ENCODE measurements around the gene TNPO1.
"Not testable (repeated sequence)": the region's sequence is repeated elsewhere in the genome, so short reads cannot be mapped to it uniquely, and the experiment has no call there.

Gene TNPO1

GRCh38 chr5:72816284-72817075 lies at the start of gene TNPO1:
TSS of gene TNPO1 (plus strand) at chr5:72816661. CDS start at chr5:72816738, 77 bp downstream.
- peak; percentile 87 for DNase-seq
- ATAC-seq = peak; percentile 83

- ATAC-seq = no peak
- no peak for DNase-seq
Measured at GRCh38 chr5:72767289-72768010, 49.0 kb upstream of the TNPO1 start.

GRCh38 chr5:72770266-72770665 lies 46.2 kb upstream of the TNPO1 start:
- DNase-seq (no peak), ATAC-seq (no peak)

GRCh38 chr5:72776684-72777083 lies 39.8 kb upstream of the TNPO1 start:
- no peak for ATAC-seq

GRCh38 chr5:72779520-72779919 lies 36.9 kb upstream of the TNPO1 start:
- DNase-seq (no peak), ATAC-seq (no peak)

More at GRCh38 chr5:72776684-72777083, 39.8 kb upstream of the TNPO1 start:
- DNase-seq = no peak

- ATAC-seq (no peak), DNase-seq (no peak)
Measured at GRCh38 chr5:72783354-72783753, 33.1 kb upstream of the TNPO1 start.

GRCh38 chr5:72784129-72784528 lies 32.3 kb upstream of the TNPO1 start:
- ATAC-seq (no peak), DNase-seq (no peak)

GRCh38 chr5:72785801-72786200 lies 30.7 kb upstream of the TNPO1 start:
- no peak for ATAC-seq
- DNase-seq = no peak

GRCh38 chr5:72786676-72787075 lies 29.8 kb upstream of the TNPO1 start:
- ATAC-seq = no peak
- no peak for DNase-seq

- ATAC-seq (no peak), DNase-seq (no peak)
Measured at GRCh38 chr5:72788866-72789505, 27.5 kb upstream of the TNPO1 start.

GRCh38 chr5:72790186-72790585 lies 26.3 kb upstream of the TNPO1 start:
- no peak for ATAC-seq
- no peak for DNase-seq

- not testable (repeated sequence) for ATAC-seq, DNase-seq
Measured at GRCh38 chr5:72792662-72793061, 23.8 kb upstream of the TNPO1 start.

GRCh38 chr5:72796001-72796400 lies 20.5 kb upstream of the TNPO1 start:
- DNase-seq (no peak), ATAC-seq (no peak)

GRCh38 chr5:72799721-72800120 lies 16.7 kb upstream of the TNPO1 start:
- DNase-seq = no peak
- no peak for ATAC-seq

- ATAC-seq, DNase-seq: not testable (repeated sequence)
Measured at GRCh38 chr5:72808637-72809036, 7.8 kb upstream of the TNPO1 start.

- no peak for ATAC-seq
- DNase-seq = no peak
Measured at GRCh38 chr5:72811849-72812248, 4.6 kb upstream of the TNPO1 start.

GRCh38 chr5:72812488-72812887 lies 4.0 kb upstream of the TNPO1 start:
- ATAC-seq (no peak), DNase-seq (no peak)

GRCh38 chr5:72814104-72814503 lies 2.4 kb upstream of the TNPO1 start:
- ATAC-seq = no peak
- DNase-seq = no peak

GRCh38 chr5:72814864-72815263 lies 1.6 kb upstream of the TNPO1 start:
- DNase-seq (no peak), ATAC-seq (no peak)

GRCh38 chr5:72815580-72816283 lies 729 bp upstream of the TNPO1 start:
- DNase-seq (no peak), ATAC-seq (no peak)

GRCh38 chr5:72817076-72817481 lies 618 bp downstream of the TNPO1 start:
- ATAC-seq (peak; percentile 19), DNase-seq (peak; percentile 47)

GRCh38 chr5:72817671-72818266 lies 1.3 kb downstream of the TNPO1 start:
- DNase-seq (no peak), ATAC-seq (no peak)

Measured in stimulated activated naive CD8-positive, alpha-beta T cell treated with anti-CD3 and anti-CD28 coated beads, Interleukin-15, Interleukin-2, amounts not matched to agents 100 U/mL and 50 U/mL, for 24 hours (primary cell).